Measurements from ENCODE around the gene OR1F1. TPM values are rescaled to one million over a fixed set of nuclear protein-coding genes. Genes with fewer than 3 reads are reported as not detected.

OR1F1 gene
- total RNA-seq, 1 donor from 2014 or later: not detected

- Histone ChIP-seq H3K36me3 (no peaks in the 10 kb centered on the region), H3K4me2 (peak overlapping the region; percentile 85), H3K4me3 (peak overlapping the region; percentile 74), H4K20me1 (ENCODE audit: low read depth) (peaks cover 25% of the 10 kb centered on the region), H3K9ac (no peak overlapping the region), H3K27me3 (peaks cover 96% of the 10 kb centered on the region), H3K27ac (no peak overlapping the region), H2AFZ (replicated peaks) (peak overlapping the region; percentile 88), H3K4me1 (no peaks in the 10 kb centered on the region), H3F3A (ENCODE audit: low read depth) (peaks cover 39% of the 10 kb centered on the region), H3K9me3 (ENCODE audit: low read depth) (no peaks in the 10 kb centered on the region), H3K79me2 (ENCODE audit: low read depth) (no peaks in the 10 kb centered on the region)
- Mint-ChIP-seq H3K4me1 (peaks cover 30% of the 10 kb centered on the region), H3K27ac (peak overlapping the region; percentile 30), H3K9me3 (peaks cover 6% of the 10 kb centered on the region), H3K36me3 (peaks cover 2% of the 10 kb centered on the region), H3K4me3 (peak overlapping the region; percentile 93), H3K27me3 (ENCODE audit: insufficient read depth, low read depth) (peaks cover 60% of the 10 kb centered on the region)
- no peak for DNase-seq (ENCODE audit: low spot score)
- TF ChIP-seq EZH2phosphoT487 (IDR thresholded peaks at IDR 0.05) (peak; percentile 2), CTCF (IDR thresholded peaks at IDR 0.05) (no peak)
Observed at GRCh38 chr16:3183445-3184139, 4.4 kb upstream of the OR1F1 start.

GRCh38 chr16:3186946-3187690 lies 886 bp upstream of the OR1F1 start:
- DNase-seq (ENCODE audit: low spot score): no peak
- peak overlapping the region; percentile 92 for H3K4me2 ChIP-seq
- H3K9me3 ChIP-seq (ENCODE audit: low read depth): no peaks in the 10 kb centered on the region
- peak overlapping the region; percentile 75 for H3K4me3 ChIP-seq
- Mint-ChIP-seq H3K4me1 (peaks cover 37% of the 10 kb centered on the region), H3K27me3 (ENCODE audit: insufficient read depth, low read depth) (peaks cover 61% of the 10 kb centered on the region), H3K36me3 (peaks cover 2% of the 10 kb centered on the region), H3K27ac (no peak overlapping the region), H3K9me3 (peaks cover 15% of the 10 kb centered on the region), H3K4me3 (peak overlapping the region; percentile 97)
- H3K9ac ChIP-seq: no peak overlapping the region
- no peaks in the 10 kb centered on the region for H3K4me1 ChIP-seq
- TF ChIP-seq CTCF (IDR thresholded peaks at IDR 0.05) (no peak), EZH2 (IDR thresholded peaks at IDR 0.05) (no peak)
- H3F3A ChIP-seq (ENCODE audit: low read depth): peaks cover 47% of the 10 kb centered on the region
- no peak overlapping the region for H2AFZ ChIP-seq (replicated peaks)
- no peaks in the 10 kb centered on the region for H3K36me3 ChIP-seq
- H3K27me3 ChIP-seq: peaks cover 96% of the 10 kb centered on the region
- peaks cover 20% of the 10 kb centered on the region for H4K20me1 ChIP-seq (ENCODE audit: low read depth)
- H3K27ac ChIP-seq: no peak overlapping the region
- no peaks in the 10 kb centered on the region for H3K79me2 ChIP-seq (ENCODE audit: low read depth)

DNA sequence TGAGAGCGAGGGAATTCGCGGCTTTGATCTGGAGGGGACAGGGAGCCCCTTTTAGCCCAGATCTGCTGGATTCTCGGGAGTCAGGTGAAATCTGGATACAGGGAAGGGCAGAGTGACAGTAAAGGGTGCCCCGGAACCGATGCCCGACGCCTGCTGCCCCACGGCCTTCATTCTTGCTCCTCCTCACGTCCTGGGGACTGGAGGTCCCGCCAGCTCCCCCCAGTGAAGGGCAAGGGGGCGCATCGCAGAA lies 596 bp downstream of the OR1F1 start:
- no peaks in the 10 kb centered on the region for H3K36me3 ChIP-seq
- H3K27ac ChIP-seq: no peak overlapping the region
- no peak overlapping the region for H3K9ac ChIP-seq
- Mint-ChIP-seq H3K36me3 (no peaks in the 10 kb centered on the region), H3K9me3 (peaks cover 14% of the 10 kb centered on the region), H3K27ac (no peak overlapping the region), H3K27me3 (ENCODE audit: insufficient read depth, low read depth) (peaks cover 56% of the 10 kb centered on the region), H3K4me1 (peaks cover 30% of the 10 kb centered on the region), H3K4me3 (peak overlapping the region; percentile 97)
- H3K4me3 ChIP-seq: peak overlapping the region; percentile 75
- peak overlapping the region; percentile 92 for H3K4me2 ChIP-seq
- H2AFZ ChIP-seq (replicated peaks): peak overlapping the region; percentile 98
- H3K27me3 ChIP-seq: peaks cover 96% of the 10 kb centered on the region
- no peak for DNase-seq (ENCODE audit: low spot score)
- peaks cover 17% of the 10 kb centered on the region for H4K20me1 ChIP-seq (ENCODE audit: low read depth)
- H3K4me1 ChIP-seq: no peaks in the 10 kb centered on the region
- peaks cover 41% of the 10 kb centered on the region for H3F3A ChIP-seq (ENCODE audit: low read depth)
- no peak for TF ChIP-seq CTCF (IDR thresholded peaks at IDR 0.05)
- TF ChIP-seq EZH2 (IDR thresholded peaks at IDR 0.05): no peak
- no peak for TF ChIP-seq EZH2phosphoT487 (IDR thresholded peaks at IDR 0.05)
- H3K9me3 ChIP-seq (ENCODE audit: low read depth): no peaks in the 10 kb centered on the region
- no peaks in the 10 kb centered on the region for H3K79me2 ChIP-seq (ENCODE audit: low read depth)
